ENCODE results near the gene CCDC172. TPM values are rescaled to one million over a fixed set of nuclear protein-coding genes. Genes with fewer than 3 reads are reported as not detected.

Gene CCDC172
- total and polyA plus RNA-seq, 2 donors (not counting 1 experiment from before 2014, with no cell fraction given): not detected

GRCh38 chr10:116331815-116332214, 7.6 kb downstream of the CCDC172 start:
- H3K4me2 ChIP-seq (ENCODE audit: extremely low read depth, insufficient read depth, low read length): no peak overlapping the region
- H3K79me2 ChIP-seq (ENCODE audit: control insufficient read depth, insufficient read depth, low read length): no peaks in the 10 kb centered on the region
- no peaks in the 10 kb centered on the region for H4K20me1 ChIP-seq (ENCODE audit: control insufficient read depth, extremely low read depth, insufficient read depth, low read length)
- DNase-seq (ENCODE audit: low read depth in 2 of 2): peak in 1 of 2 donors; percentile 3
- H3K27me3 ChIP-seq (ENCODE audit: control insufficient read depth, insufficient read depth, low read length): no peaks in the 10 kb centered on the region
- H3K9ac ChIP-seq (ENCODE audit: insufficient read depth, low read length): no peak overlapping the region
- no peaks in the 10 kb centered on the region for H3K9me3 ChIP-seq (ENCODE audit: control insufficient read depth, insufficient read depth, low read depth, low read length)
- TF ChIP-seq CTCF (conservative IDR thresholded peaks at IDR 0.05 in 1 of 2, IDR thresholded peaks at IDR 0.05 in 1 of 2; ENCODE audit: low read depth in 1 of 2, low read length in 2 of 2) (no peak), EZH2 (IDR thresholded peaks at IDR 0.05; ENCODE audit: low read length, missing control alignments) (no peak)
- H3K27ac ChIP-seq (ENCODE audit: insufficient read depth, low read length): no peak overlapping the region
- H3K4me1 ChIP-seq (ENCODE audit: control insufficient read depth, extremely low read depth, insufficient read depth, low read length): no peaks in the 10 kb centered on the region
- H3K36me3 ChIP-seq (ENCODE audit: control insufficient read depth, insufficient read depth, low read length): no peaks in the 10 kb centered on the region
- H2AFZ ChIP-seq (ENCODE audit: low read length): no peak overlapping the region
- H3K4me3 ChIP-seq (replicated peaks in 1 of 4; ENCODE audit: control extremely low read depth in 1 of 4, insufficient read depth in 1 of 4, low read depth in 3 of 4, low read length in 4 of 4): no peak overlapping the region

GRCh38 chr10:116336866-116337265, 12.6 kb downstream of the CCDC172 start:
- Histone ChIP-seq H3K27me3 (ENCODE audit: control insufficient read depth, insufficient read depth, low read length) (no peaks in the 10 kb centered on the region), H3K79me2 (ENCODE audit: control insufficient read depth, insufficient read depth, low read length) (no peaks in the 10 kb centered on the region), H4K20me1 (ENCODE audit: control insufficient read depth, extremely low read depth, insufficient read depth, low read length) (no peaks in the 10 kb centered on the region), H2AFZ (ENCODE audit: low read length) (no peak overlapping the region), H3K4me2 (ENCODE audit: extremely low read depth, insufficient read depth, low read length) (no peak overlapping the region), H3K4me1 (ENCODE audit: control insufficient read depth, extremely low read depth, insufficient read depth, low read length) (no peaks in the 10 kb centered on the region), H3K4me3 (replicated peaks in 1 of 4; ENCODE audit: control extremely low read depth in 1 of 4, insufficient read depth in 1 of 4, low read depth in 3 of 4, low read length in 4 of 4) (no peak overlapping the region), H3K9ac (ENCODE audit: insufficient read depth, low read length) (no peak overlapping the region), H3K36me3 (ENCODE audit: control insufficient read depth, insufficient read depth, low read length) (no peaks in the 10 kb centered on the region), H3K9me3 (ENCODE audit: control insufficient read depth, insufficient read depth, low read depth, low read length) (no peaks in the 10 kb centered on the region), H3K27ac (ENCODE audit: insufficient read depth, low read length) (no peak overlapping the region)
- no peak for DNase-seq (ENCODE audit: low read depth in 2 of 2)
- TF ChIP-seq CTCF (conservative IDR thresholded peaks at IDR 0.05 in 1 of 2, IDR thresholded peaks at IDR 0.05 in 1 of 2; ENCODE audit: low read depth in 1 of 2, low read length in 2 of 2) (no peak), EZH2 (IDR thresholded peaks at IDR 0.05; ENCODE audit: low read length, missing control alignments) (no peak)

- Histone ChIP-seq H3K4me1 (ENCODE audit: control insufficient read depth, extremely low read depth, insufficient read depth, low read length) (no peaks in the 10 kb centered on the region), H3K36me3 (ENCODE audit: control insufficient read depth, insufficient read depth, low read length) (no peaks in the 10 kb centered on the region), H3K9ac (ENCODE audit: insufficient read depth, low read length) (no peak overlapping the region), H3K9me3 (ENCODE audit: control insufficient read depth, insufficient read depth, low read depth, low read length) (no peaks in the 10 kb centered on the region), H3K27ac (ENCODE audit: insufficient read depth, low read length) (no peak overlapping the region), H3K4me3 (replicated peaks in 1 of 4; ENCODE audit: control extremely low read depth in 1 of 4, insufficient read depth in 1 of 4, low read depth in 3 of 4, low read length in 4 of 4) (no peak overlapping the region), H3K79me2 (ENCODE audit: control insufficient read depth, insufficient read depth, low read length) (no peaks in the 10 kb centered on the region), H3K27me3 (ENCODE audit: control insufficient read depth, insufficient read depth, low read length) (no peaks in the 10 kb centered on the region), H4K20me1 (ENCODE audit: control insufficient read depth, extremely low read depth, insufficient read depth, low read length) (no peaks in the 10 kb centered on the region), H3K4me2 (ENCODE audit: extremely low read depth, insufficient read depth, low read length) (no peak overlapping the region), H2AFZ (ENCODE audit: low read length) (no peak overlapping the region)
- no peak for DNase-seq (ENCODE audit: low read depth in 2 of 2)
- TF ChIP-seq CTCF (conservative IDR thresholded peaks at IDR 0.05 in 1 of 2, IDR thresholded peaks at IDR 0.05 in 1 of 2; ENCODE audit: low read depth in 1 of 2, low read length in 2 of 2) (no peak), EZH2 (IDR thresholded peaks at IDR 0.05; ENCODE audit: low read length, missing control alignments) (no peak)
Observed at GRCh38 chr10:116352125-116352524, 27.9 kb downstream of the CCDC172 start.
